Gastrocnemius medialis (tissue), 4 donors: ENCODE data around the gene CDK5RAP3.

Experiments used
- POLR2A ChIP-seq, 2 donors: fragments of 450-650 bp; IDR thresholded peaks; one replicate each; pipeline ENCODE4 v1.6.1; 2017; ENCODE audit warnings: antibody characterized with exemption in 2 of 2, mild to moderate bottlenecking in 2 of 2, moderate library complexity in 2 of 2
- TF ChIP-seq, protein P1 (sequence below), 5 experiments: fragments of 450-650 bp in 3 of 5; fragments of 200-600 bp in 2 of 5; sonication (generic) in 2 of 5; IDR thresholded peaks in 4 of 5; conservative IDR thresholded peaks in 1 of 5; 1 replicate in 4 of 5; 2 replicates in 1 of 5; pipeline ENCODE4 v1.5.1; 2016 to 2019; ENCODE audit warnings: antibody characterized with exemption in 5 of 5, mild to moderate bottlenecking in 3 of 5, moderate library complexity in 3 of 5

DNA sequence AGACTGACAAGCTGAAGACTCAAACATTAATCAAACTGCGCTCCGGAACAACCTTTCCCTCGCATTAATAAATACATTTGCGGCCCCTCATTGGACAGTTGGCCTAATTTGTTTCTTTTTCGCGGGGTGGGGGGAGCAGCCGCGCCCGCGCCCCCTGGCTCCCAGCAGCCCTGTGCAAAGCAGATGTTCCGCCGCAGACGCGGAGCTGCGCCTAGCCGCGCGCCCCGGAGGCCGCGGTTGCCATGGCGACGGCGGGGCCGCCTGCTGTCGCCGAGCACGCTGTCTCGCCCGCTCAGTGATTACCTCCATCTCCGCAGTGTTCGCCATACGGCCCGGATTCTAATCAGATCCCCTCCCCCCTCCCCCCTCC lies 41.2 kb downstream of the CDK5RAP3 start:
- TF ChIP-seq, protein P1, sequence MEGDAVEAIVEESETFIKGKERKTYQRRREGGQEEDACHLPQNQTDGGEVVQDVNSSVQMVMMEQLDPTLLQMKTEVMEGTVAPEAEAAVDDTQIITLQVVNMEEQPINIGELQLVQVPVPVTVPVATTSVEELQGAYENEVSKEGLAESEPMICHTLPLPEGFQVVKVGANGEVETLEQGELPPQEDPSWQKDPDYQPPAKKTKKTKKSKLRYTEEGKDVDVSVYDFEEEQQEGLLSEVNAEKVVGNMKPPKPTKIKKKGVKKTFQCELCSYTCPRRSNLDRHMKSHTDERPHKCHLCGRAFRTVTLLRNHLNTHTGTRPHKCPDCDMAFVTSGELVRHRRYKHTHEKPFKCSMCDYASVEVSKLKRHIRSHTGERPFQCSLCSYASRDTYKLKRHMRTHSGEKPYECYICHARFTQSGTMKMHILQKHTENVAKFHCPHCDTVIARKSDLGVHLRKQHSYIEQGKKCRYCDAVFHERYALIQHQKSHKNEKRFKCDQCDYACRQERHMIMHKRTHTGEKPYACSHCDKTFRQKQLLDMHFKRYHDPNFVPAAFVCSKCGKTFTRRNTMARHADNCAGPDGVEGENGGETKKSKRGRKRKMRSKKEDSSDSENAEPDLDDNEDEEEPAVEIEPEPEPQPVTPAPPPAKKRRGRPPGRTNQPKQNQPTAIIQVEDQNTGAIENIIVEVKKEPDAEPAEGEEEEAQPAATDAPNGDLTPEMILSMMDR (IDR thresholded peaks at IDR 0.05 in 4 of 5, conservative IDR thresholded peaks at IDR 0.05 in 1 of 5): no peak
- TF ChIP-seq POLR2A (IDR thresholded peaks at IDR 0.05): no peak
